IPS DF 4.7 (cell line): ENCODE data around the gene TLE6.
"Not testable (repeated sequence)": the region's sequence is repeated elsewhere in the genome, so short reads cannot be mapped to it uniquely, and the experiment has no call there.

ENCODE experiments used
- DNase-seq: peaks from one replicate; pipeline ENCODE4 v3.0.0-alpha.2; 2013; ENCODE audit warnings: low spot score; ENCODE audit errors: extremely low read depth

TLE6 gene

GRCh38 chr19:3027981-3028304 is 50.6 kb downstream of the TLE6 start:
- no peak for DNase-seq

- DNase-seq: no peak
These were observed 51.1 kb downstream of the TLE6 start for GRCh38 chr19:3028305-3029064.

DNA sequence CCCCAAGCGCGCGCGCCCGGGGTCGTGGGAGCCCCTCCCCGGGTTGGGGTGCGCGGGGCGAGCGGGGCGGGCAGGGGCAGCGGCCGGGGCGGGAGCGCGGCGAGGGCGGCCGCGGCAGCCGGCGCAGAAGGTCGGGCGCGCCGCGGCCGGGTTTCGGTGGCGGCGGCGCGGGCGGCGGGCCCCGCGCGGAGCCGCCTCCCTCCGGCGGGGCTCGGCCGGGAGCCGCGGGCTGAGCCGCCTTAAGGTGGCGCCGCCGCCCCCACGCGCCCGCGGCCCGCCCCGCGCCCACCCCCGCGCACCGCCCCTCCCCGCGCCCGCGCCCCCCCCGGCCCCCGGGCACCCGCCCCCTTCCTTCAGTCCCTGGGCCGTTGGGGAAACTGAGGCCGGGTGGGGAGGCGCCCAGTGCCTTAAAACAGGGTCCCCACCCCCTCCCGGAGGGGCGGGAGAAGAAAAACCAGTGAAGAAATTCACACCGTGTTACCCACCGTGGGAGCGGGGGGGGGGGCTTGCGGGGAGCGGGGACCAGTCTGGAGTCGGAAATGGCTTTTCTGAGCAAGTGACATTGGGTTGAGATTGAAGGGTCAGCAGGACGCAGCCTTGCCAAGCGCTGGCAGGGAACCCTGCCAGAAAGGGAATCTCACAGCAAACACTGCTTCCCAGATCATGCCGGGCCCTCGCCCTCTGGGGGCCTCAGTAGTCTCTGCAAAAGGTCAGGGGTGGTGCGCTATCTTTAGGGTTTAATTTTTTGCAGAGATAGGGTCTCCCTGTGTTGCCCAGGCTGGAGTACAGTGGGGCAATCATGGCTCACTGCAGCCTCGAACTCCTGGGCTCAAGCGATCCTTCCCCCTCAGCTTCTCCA is 51.9 kb downstream of the TLE6 start, which contains the start of gene TLE2:
TLE2 (minus strand) TSS at position 216 of the 859 bp plus-strand sequence. CDS start 376 bp downstream, outside the sequence.
- DNase-seq: no peak

GRCh38 chr19:3031607-3031867 is 54.2 kb downstream of the TLE6 start:
- DNase-seq: no peak

DNA sequence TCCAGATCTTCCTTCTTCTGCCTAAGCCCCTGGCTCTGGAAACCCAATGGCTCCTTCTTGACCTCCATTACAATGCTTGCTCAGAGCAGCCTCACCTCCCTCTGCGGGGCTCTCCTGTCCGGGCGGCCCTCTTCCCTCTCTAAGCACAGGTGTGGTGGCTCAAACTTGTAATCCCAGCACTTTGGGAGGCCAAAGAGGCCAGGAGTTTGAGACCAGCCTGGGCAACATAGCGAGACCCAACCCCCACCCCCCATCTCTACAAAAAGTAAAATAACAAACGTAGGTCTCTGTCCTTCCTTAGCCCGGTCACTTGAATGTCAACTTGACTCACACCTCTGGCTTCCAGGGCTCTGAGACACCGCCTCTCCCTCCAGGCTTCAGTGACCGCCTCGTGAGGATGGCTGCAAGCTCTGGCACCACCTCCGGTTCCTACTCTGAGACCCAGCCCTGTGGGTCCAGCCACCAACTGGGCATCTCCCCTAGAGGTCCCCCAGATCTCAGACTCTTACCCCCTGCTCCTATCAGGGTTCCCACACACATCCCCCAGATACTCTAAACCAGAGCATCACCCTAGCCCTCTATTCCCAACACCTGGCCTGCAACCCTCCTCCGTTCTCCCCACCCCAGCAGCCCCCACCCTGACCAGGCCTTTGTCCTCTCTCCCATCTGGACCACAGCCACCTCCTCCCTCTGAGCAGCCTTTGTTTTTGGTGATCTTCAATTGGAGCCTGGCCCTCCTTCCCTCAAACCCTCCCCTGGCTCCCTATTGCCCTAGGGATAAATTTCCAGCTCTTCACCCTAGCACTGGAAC is 56.4 kb downstream of the TLE6 start:
- no peak for DNase-seq

DNA sequence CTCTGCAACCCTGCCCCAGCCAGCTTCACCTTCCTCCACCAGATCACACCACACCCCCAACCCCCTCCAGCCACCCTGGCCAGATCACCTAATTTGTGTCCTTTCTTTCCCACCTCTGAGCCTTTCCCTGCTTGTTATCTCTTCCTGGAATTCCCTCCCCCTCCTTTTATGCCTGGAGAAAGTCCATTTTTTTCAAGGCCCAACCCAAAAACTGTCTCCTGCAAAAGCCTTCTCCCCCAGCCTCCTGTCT is 57.0 kb downstream of the TLE6 start:
- no peak for DNase-seq

GRCh38 chr19:3034656-3035541 is 57.5 kb downstream of the TLE6 start:
- DNase-seq: no peak

DNA sequence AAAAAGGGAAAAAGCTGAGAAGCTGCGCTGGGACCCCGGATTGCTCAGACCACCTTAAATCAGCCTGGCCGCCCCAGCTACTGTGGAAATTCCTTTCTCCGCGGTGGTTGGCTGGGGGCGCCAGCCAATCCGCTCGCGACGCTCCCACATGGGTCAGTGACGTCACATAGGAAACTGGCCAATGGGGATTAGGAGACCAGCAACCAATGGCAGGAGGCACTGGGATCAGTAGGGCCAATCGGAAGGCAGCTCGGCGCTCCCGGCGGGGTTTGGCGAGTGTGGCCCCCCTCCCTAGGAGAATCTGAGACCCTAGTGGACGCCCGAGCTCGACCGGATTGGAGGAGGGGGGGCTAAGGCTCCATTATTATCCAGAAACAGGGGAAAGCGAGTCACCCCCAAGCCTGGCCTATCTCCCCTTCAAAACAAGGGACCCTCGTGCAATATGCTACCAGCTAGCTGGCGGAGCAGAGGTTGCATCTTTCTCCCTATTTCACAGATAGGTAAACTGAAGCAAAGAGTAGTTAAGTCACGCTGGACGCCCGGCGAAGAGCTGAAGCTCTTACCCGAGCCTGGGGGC is 58.3 kb downstream of the TLE6 start:
- DNase-seq: peak; percentile 98

GRCh38 chr19:3036119-3036976 is 59.0 kb downstream of the TLE6 start:
- DNase-seq: no peak

- DNase-seq: not testable (repeated sequence)
These were observed 59.7 kb downstream of the TLE6 start for GRCh38 chr19:3036977-3037544.

GRCh38 chr19:3038214-3038613 is 60.9 kb downstream of the TLE6 start:
- DNase-seq: no peak

DNA sequence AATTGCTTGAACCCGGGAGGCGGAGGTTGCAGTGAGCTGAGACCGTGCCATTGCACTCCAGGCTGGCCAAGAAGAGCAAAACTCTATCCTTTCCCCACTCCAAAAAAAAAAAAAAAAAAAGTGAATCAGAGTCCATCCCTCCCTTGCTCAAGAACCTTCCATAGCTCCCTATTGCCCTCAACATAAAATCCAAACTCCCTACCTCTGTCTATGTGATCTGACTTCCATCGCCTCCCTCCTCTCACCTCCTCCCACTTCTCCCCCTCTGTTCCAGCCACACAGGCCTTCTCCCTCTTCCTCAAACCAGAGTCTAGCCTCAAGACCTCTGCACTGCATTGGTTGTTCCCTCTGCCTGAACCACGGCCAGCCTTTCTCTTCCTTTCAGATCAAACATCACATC is 61.8 kb downstream of the TLE6 start:
- no peak for DNase-seq

- no peak for DNase-seq
These were observed 62.3 kb downstream of the TLE6 start for GRCh38 chr19:3039641-3040077.

GRCh38 chr19:3041327-3041726 is 64.0 kb downstream of the TLE6 start:
- no peak for DNase-seq

- DNase-seq: no peak
These were observed 64.6 kb downstream of the TLE6 start for GRCh38 chr19:3041761-3042620.

DNA sequence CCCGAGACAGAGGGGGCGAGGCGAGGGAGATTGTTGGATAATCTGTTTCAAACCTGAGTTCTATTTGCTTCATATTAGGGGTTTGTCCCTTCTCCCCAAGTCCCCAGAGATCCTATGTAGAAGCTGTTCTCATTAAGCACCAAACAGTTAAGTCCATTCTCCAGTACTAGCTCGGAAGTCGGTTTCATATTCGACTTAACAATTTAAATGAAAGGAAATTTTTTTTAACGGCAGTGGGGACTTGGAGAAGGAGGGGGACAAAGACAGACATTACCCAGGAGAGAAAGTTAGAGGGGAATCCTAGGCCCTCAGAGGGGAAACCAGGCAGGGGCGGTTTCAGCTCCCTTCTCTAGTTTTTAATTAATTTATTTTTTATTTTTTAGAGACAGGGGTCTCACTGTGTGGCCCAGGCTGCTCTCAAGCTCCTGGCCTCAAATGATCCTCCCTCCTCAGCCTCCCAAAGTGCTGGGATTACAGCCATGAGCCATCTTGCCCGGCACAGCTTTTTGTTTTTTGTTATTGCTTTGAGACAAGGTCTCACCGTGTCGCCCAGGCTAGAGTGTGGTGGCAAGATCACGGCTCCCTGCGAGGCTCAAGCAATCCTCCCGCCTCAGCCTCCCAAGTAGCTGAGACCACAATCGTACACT is 65.4 kb downstream of the TLE6 start:
- DNase-seq: no peak
